Measurements from ENCODE around the gene ZNF219. TPM values are rescaled to one million over a fixed set of nuclear protein-coding genes. Genes with fewer than 3 reads are reported as not detected.

Gene ZNF219
- total RNA-seq, 1 experiment from 2014 or later = 149 TPM

DNA sequence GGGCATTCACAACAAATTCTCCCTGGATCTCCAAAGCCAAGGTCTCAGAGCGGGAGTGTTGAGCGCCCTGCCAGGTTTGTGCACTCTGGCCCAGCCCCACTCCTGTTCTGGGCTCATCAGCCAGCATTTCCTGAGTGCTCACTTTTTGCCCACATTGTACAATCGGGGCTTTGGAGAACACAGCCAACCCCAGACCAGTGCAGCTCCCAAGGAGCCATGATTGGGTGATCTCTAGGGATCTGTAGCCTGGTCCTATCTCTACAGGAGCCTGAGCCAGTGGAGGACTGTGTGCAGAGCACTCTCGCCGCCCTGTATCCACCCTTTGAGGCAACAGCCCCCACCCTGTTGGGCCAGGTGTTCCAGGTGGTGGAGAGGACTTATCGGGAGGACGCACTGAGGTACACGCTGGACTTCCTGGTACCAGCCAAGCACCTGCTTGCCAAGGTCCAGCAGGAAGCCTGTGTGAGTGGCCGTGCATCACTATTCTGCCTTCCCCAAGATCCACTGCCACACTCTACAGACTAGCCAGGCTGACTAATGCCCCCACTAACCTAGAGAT is 25.6 kb downstream of the ZNF219 start:
- Mint-ChIP-seq H3K4me3 (peak overlapping the region; percentile 89), H3K9me3 (no peaks in the 10 kb centered on the region), H3K27ac (no peak overlapping the region), H3K4me1 (peaks cover 24% of the 10 kb centered on the region), H3K36me3 (peaks cover 40% of the 10 kb centered on the region), H3K27me3 (ENCODE audit: low read depth) (no peaks in the 10 kb centered on the region)
- ChIA-PET CTCF (interaction anchor here (2.5 to 4.6 kb wide), 5 partner anchors 20 to 59 kb away, joined by 12 to 165 read pairs (median 94); partner anchors contain the start of genes TMEM253 and ZNF219), POLR2A (interaction anchor here (0.5 to 3.0 kb wide), 4 partner anchors 13 to 22 kb away, joined by 3 to 74 read pairs (median 15); no protein-coding TSS in a partner anchor)
- TF ChIP-seq ZNF396 (CRISPR knock-in tag; IDR thresholded peaks at IDR 0.05; ENCODE audit: borderline replicate concordance) = no peak
- TF ChIP-seq, protein P1, sequence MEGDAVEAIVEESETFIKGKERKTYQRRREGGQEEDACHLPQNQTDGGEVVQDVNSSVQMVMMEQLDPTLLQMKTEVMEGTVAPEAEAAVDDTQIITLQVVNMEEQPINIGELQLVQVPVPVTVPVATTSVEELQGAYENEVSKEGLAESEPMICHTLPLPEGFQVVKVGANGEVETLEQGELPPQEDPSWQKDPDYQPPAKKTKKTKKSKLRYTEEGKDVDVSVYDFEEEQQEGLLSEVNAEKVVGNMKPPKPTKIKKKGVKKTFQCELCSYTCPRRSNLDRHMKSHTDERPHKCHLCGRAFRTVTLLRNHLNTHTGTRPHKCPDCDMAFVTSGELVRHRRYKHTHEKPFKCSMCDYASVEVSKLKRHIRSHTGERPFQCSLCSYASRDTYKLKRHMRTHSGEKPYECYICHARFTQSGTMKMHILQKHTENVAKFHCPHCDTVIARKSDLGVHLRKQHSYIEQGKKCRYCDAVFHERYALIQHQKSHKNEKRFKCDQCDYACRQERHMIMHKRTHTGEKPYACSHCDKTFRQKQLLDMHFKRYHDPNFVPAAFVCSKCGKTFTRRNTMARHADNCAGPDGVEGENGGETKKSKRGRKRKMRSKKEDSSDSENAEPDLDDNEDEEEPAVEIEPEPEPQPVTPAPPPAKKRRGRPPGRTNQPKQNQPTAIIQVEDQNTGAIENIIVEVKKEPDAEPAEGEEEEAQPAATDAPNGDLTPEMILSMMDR (IDR thresholded peaks at IDR 0.05) = no peak
- no peak for TF ChIP-seq NFATC4 (CRISPR knock-in tag; IDR thresholded peaks at IDR 0.05)
- no peak for TF ChIP-seq RORB (CRISPR knock-in tag; IDR thresholded peaks at IDR 0.05)
- TF ChIP-seq, protein P2, sequence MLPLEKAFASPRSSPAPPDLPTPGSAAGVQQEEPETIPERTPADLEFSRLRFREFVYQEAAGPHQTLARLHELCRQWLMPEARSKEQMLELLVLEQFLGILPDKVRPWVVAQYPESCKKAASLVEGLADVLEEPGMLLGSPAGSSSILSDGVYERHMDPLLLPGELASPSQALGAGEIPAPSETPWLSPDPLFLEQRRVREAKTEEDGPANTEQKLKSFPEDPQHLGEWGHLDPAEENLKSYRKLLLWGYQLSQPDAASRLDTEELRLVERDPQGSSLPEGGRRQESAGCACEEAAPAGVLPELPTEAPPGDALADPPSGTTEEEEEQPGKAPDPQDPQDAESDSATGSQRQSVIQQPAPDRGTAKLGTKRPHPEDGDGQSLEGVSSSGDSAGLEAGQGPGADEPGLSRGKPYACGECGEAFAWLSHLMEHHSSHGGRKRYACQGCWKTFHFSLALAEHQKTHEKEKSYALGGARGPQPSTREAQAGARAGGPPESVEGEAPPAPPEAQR (CRISPR knock-in tag; IDR thresholded peaks at IDR 0.05) = no peak
- TF ChIP-seq, protein P3, sequence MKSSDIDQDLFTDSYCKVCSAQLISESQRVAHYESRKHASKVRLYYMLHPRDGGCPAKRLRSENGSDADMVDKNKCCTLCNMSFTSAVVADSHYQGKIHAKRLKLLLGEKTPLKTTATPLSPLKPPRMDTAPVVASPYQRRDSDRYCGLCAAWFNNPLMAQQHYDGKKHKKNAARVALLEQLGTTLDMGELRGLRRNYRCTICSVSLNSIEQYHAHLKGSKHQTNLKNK (CRISPR knock-in tag; IDR thresholded peaks at IDR 0.05) = no peak
- TF ChIP-seq FOXJ3 (CRISPR knock-in tag; IDR thresholded peaks at IDR 0.05; ENCODE audit: borderline replicate concordance) = no peak
- no peak for TF ChIP-seq CREM (CRISPR knock-in tag; IDR thresholded peaks at IDR 0.05)
- TF ChIP-seq, protein P4, sequence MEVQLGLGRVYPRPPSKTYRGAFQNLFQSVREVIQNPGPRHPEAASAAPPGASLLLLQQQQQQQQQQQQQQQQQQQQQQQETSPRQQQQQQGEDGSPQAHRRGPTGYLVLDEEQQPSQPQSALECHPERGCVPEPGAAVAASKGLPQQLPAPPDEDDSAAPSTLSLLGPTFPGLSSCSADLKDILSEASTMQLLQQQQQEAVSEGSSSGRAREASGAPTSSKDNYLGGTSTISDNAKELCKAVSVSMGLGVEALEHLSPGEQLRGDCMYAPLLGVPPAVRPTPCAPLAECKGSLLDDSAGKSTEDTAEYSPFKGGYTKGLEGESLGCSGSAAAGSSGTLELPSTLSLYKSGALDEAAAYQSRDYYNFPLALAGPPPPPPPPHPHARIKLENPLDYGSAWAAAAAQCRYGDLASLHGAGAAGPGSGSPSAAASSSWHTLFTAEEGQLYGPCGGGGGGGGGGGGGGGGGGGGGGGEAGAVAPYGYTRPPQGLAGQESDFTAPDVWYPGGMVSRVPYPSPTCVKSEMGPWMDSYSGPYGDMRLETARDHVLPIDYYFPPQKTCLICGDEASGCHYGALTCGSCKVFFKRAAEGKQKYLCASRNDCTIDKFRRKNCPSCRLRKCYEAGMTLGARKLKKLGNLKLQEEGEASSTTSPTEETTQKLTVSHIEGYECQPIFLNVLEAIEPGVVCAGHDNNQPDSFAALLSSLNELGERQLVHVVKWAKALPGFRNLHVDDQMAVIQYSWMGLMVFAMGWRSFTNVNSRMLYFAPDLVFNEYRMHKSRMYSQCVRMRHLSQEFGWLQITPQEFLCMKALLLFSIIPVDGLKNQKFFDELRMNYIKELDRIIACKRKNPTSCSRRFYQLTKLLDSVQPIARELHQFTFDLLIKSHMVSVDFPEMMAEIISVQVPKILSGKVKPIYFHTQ (CRISPR knock-in tag; IDR thresholded peaks at IDR 0.05) = no peak
- TF ChIP-seq, protein P5, sequence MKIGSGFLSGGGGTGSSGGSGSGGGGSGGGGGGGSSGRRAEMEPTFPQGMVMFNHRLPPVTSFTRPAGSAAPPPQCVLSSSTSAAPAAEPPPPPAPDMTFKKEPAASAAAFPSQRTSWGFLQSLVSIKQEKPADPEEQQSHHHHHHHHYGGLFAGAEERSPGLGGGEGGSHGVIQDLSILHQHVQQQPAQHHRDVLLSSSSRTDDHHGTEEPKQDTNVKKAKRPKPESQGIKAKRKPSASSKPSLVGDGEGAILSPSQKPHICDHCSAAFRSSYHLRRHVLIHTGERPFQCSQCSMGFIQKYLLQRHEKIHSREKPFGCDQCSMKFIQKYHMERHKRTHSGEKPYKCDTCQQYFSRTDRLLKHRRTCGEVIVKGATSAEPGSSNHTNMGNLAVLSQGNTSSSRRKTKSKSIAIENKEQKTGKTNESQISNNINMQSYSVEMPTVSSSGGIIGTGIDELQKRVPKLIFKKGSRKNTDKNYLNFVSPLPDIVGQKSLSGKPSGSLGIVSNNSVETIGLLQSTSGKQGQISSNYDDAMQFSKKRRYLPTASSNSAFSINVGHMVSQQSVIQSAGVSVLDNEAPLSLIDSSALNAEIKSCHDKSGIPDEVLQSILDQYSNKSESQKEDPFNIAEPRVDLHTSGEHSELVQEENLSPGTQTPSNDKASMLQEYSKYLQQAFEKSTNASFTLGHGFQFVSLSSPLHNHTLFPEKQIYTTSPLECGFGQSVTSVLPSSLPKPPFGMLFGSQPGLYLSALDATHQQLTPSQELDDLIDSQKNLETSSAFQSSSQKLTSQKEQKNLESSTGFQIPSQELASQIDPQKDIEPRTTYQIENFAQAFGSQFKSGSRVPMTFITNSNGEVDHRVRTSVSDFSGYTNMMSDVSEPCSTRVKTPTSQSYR (CRISPR knock-in tag; IDR thresholded peaks at IDR 0.05) = no peak
- TF ChIP-seq, protein P6, sequence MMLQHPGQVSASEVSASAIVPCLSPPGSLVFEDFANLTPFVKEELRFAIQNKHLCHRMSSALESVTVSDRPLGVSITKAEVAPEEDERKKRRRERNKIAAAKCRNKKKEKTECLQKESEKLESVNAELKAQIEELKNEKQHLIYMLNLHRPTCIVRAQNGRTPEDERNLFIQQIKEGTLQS (CRISPR knock-in tag; conservative IDR thresholded peaks at IDR 0.05) = no peak
- TF ChIP-seq MYBL2 (CRISPR knock-in tag; IDR thresholded peaks at IDR 0.05) = no peak
- TF ChIP-seq SP1 (CRISPR knock-in tag; conservative IDR thresholded peaks at IDR 0.05) = no peak
- TF ChIP-seq ESRRA (CRISPR knock-in tag; IDR thresholded peaks at IDR 0.05; ENCODE audit: borderline replicate concordance) = no peak
- TF ChIP-seq JAZF1 (CRISPR knock-in tag; IDR thresholded peaks at IDR 0.05) = no peak
- TF ChIP-seq MXD4 (CRISPR knock-in tag; IDR thresholded peaks at IDR 0.05; ENCODE audit: borderline replicate concordance) = no peak
- TF ChIP-seq, protein P7, sequence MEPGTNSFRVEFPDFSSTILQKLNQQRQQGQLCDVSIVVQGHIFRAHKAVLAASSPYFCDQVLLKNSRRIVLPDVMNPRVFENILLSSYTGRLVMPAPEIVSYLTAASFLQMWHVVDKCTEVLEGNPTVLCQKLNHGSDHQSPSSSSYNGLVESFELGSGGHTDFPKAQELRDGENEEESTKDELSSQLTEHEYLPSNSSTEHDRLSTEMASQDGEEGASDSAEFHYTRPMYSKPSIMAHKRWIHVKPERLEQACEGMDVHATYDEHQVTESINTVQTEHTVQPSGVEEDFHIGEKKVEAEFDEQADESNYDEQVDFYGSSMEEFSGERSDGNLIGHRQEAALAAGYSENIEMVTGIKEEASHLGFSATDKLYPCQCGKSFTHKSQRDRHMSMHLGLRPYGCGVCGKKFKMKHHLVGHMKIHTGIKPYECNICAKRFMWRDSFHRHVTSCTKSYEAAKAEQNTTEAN (CRISPR knock-in tag; IDR thresholded peaks at IDR 0.05) = no peak
- ATAC-seq = no peak
- no peak for DNase-seq (ENCODE audit: low spot score)

All from WTC11 (cell line).